OCI-LY3 (cell line): ENCODE data around the gene ZFP3.

ENCODE experiments used
- H2AFZ ChIP-seq: fragments of 200-600, 300-600 bp; shearing (Covaris generic); 2 replicates; pipeline ENCODE4 v1.6.0; 2014; ENCODE audit warnings: antibody characterized with exemption, low read depth, low read length
- H3K27ac ChIP-seq: fragments of 200-600, 300-600 bp; sonication (generic); 2 replicates; pipeline ENCODE4 v1.5.1; 2014; ENCODE audit warnings: mild to moderate bottlenecking, low read length, moderate library complexity, mixed read lengths
- H3K27me3 ChIP-seq: fragments of 200-600, 300-600 bp; sonication (generic); 2 replicates; pipeline ENCODE4 v1.6.1; 2014; ENCODE audit warnings: low read depth, low read length, mixed read lengths
- H3K36me3 ChIP-seq: fragments of 200-600, 300-600 bp; sonication (generic); replicated peaks from 2 replicates; pipeline ENCODE3; 2014; ENCODE audit warnings: low read depth, low read length, mixed read lengths
- H3K4me1 ChIP-seq: fragments of 300-600, 200-600 bp; sonication (generic); 2 replicates; pipeline ENCODE4 v1.6.1; 2014; ENCODE audit warnings: low read length, mixed read lengths
- H3K4me2 ChIP-seq: fragments of 200-600, 300-600 bp; sonication (generic); 2 replicates; pipeline ENCODE4 v1.6.1; 2014; ENCODE audit warnings: low read length, mixed read lengths
- H3K4me3 ChIP-seq: fragments of 300-600, 200-600 bp; sonication (generic); 2 replicates; pipeline ENCODE4 v1.5.1; 2014; ENCODE audit warnings: antibody characterized with exemption, mild to moderate bottlenecking, low read length, moderate library complexity
- H3K79me2 ChIP-seq: fragments of 300-600, 200-600 bp; shearing (Covaris generic); 2 replicates; pipeline ENCODE4 v1.6.1; 2014; ENCODE audit warnings: mild to moderate bottlenecking, low read length, mixed read lengths
- H3K9ac ChIP-seq: fragments of 300-600, 200-600 bp; shearing (Covaris generic); 2 replicates; pipeline ENCODE4 v1.6.0; 2014; ENCODE audit warnings: mild to moderate bottlenecking, low read length, moderate library complexity
- H3K9me3 ChIP-seq: fragments of 200-600, 300-600 bp; shearing (Covaris generic); 2 replicates; pipeline ENCODE4 v1.6.1; 2014; ENCODE audit warnings: low read length, mixed read lengths; ENCODE audit not compliant: insufficient read depth
- H4K20me1 ChIP-seq: fragments of 200-600, 300-600 bp; sonication (generic); 2 replicates; pipeline ENCODE4 v1.6.1; 2016; ENCODE audit warnings: low read length, mixed read lengths; ENCODE audit not compliant: insufficient read depth
- EZH2phosphoT487 ChIP-seq: fragments of 200-600 bp; shearing (Covaris generic); IDR thresholded peaks from 2 replicates; pipeline ENCODE4 v1.6.1; 2018; ENCODE audit warnings: antibody characterized with exemption, mixed run types, low read depth
- TF ChIP-seq, protein P1 (sequence below): fragments of 200-600, 300-600 bp; sonication (generic); IDR thresholded peaks from 2 replicates; pipeline ENCODE4 v1.5.1; 2014; ENCODE audit warnings: antibody characterized with exemption, low read length, low read depth

The ZFP3 gene

DNA sequence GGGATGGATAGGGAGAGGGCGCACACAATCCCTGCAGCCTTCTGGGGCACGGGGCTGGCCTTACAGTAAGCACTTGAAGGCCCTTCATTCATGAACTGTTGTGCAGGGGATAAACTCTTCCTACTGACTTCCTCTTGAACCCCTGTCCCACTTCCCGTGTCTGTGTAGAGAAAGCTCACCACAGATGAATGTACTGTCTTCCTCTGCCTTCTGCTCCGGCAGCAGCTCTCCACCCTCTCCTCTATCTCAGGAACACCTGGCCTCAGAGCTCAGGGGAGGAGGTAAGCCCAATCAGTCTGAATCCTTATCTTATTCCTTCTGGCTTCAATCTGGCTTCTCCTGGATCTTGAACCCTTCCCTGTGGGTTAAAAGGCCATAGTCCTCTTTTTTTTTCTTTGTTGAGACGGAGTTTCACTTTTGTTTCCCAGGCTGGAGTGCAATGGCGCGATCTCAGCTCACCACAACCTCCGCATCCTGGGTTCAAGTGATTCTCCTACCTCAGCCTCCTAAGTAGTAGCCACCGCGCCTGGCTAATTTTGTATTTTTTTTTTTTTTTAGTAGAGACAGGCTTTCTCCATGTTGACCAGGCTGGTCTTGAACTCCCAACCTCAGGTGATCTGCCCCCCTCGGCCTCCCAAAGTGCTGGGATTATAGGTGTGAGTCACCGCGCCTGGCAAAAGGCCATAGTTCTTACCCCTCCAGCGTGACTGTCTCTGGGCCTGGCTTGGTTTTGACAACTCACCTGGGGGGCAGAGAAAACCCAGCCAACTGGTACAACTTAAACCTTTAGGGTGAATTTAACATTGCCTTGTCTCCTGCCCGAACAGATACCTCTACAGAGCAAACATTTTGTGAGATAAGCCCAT, 35.9 kb upstream of the ZFP3 start:
- Histone ChIP-seq H3K27me3 (no peaks in the 10 kb centered on the region), H2AFZ (no peak overlapping the region), H3K79me2 (no peaks in the 10 kb centered on the region), H3K4me2 (no peak overlapping the region), H3K4me1 (no peaks in the 10 kb centered on the region), H4K20me1 (no peaks in the 10 kb centered on the region), H3K9me3 (no peaks in the 10 kb centered on the region), H3K4me3 (no peak overlapping the region), H3K9ac (no peak overlapping the region), H3K36me3 (no peaks in the 10 kb centered on the region), H3K27ac (no peak overlapping the region)
- TF ChIP-seq, protein P1, sequence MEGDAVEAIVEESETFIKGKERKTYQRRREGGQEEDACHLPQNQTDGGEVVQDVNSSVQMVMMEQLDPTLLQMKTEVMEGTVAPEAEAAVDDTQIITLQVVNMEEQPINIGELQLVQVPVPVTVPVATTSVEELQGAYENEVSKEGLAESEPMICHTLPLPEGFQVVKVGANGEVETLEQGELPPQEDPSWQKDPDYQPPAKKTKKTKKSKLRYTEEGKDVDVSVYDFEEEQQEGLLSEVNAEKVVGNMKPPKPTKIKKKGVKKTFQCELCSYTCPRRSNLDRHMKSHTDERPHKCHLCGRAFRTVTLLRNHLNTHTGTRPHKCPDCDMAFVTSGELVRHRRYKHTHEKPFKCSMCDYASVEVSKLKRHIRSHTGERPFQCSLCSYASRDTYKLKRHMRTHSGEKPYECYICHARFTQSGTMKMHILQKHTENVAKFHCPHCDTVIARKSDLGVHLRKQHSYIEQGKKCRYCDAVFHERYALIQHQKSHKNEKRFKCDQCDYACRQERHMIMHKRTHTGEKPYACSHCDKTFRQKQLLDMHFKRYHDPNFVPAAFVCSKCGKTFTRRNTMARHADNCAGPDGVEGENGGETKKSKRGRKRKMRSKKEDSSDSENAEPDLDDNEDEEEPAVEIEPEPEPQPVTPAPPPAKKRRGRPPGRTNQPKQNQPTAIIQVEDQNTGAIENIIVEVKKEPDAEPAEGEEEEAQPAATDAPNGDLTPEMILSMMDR: no peak
- no peak for TF ChIP-seq EZH2phosphoT487

DNA sequence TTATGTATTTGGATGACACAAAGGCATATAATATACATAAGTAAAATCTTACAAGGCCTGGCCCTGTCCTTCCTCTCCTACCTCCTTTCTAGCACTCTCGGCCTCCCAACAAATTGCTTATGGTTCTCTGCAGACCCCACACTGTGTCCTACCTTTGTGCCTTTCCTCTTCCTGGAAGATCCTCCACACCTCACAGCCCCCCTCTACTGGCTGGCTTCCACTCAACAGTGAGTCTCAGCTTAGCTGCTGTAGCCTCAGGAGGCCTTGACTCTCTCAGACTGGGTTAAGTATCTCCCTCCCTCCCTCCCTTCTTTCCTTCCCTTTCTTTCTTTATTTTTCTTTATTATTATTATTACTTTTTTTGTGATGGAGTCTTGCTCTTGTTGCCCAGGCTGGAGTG, 34.7 kb upstream of the ZFP3 start:
- H3K79me2 ChIP-seq: no peaks in the 10 kb centered on the region
- H3K9me3 ChIP-seq: no peaks in the 10 kb centered on the region
- TF ChIP-seq EZH2phosphoT487: no peak
- TF ChIP-seq, protein P1: no peak
- no peaks in the 10 kb centered on the region for H3K36me3 ChIP-seq
- no peak overlapping the region for H3K4me2 ChIP-seq
- no peak overlapping the region for H3K9ac ChIP-seq
- H4K20me1 ChIP-seq: no peaks in the 10 kb centered on the region
- no peak overlapping the region for H3K27ac ChIP-seq
- no peaks in the 10 kb centered on the region for H3K27me3 ChIP-seq
- H3K4me1 ChIP-seq: no peaks in the 10 kb centered on the region
- H3K4me3 ChIP-seq: no peak overlapping the region
- no peak overlapping the region for H2AFZ ChIP-seq

- no peak for TF ChIP-seq EZH2phosphoT487
- Histone ChIP-seq H3K4me2 (no peak overlapping the region), H3K4me1 (no peaks in the 10 kb centered on the region)
These were observed 33.6 kb upstream of the ZFP3 start for GRCh38 chr17:5044630-5045029.

DNA sequence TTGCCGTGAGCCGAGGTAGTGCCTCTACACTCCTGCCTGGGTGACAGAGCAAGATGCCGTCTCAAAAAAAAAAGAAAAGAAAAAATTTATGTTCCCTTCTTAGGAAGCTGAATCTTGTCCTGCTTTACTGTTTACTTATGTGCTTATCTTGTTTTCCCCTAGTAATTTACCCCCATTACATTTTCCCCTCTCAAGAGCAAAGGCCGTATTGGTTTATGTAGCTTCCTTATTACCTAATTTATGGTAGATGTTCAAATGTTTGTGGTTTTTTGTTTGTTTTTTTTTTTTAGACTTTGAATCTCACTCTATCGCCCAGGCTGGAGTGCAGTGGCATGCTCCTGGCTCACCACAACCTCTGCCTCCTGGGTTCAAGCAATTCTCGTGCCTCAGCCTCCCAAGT, 32.8 kb upstream of the ZFP3 start:
- Histone ChIP-seq H3K79me2 (no peaks in the 10 kb centered on the region), H3K9me3 (no peaks in the 10 kb centered on the region), H3K27ac (no peak overlapping the region), H3K36me3 (no peaks in the 10 kb centered on the region), H3K4me2 (no peak overlapping the region), H3K4me1 (no peaks in the 10 kb centered on the region), H4K20me1 (no peaks in the 10 kb centered on the region), H3K4me3 (no peak overlapping the region), H3K27me3 (no peaks in the 10 kb centered on the region), H3K9ac (no peak overlapping the region), H2AFZ (no peak overlapping the region)
- TF ChIP-seq EZH2phosphoT487: no peak

More at GRCh38 chr17:5044630-5045029, 33.6 kb upstream of the ZFP3 start:
- Histone ChIP-seq H3K79me2 (no peaks in the 10 kb centered on the region), H3K9ac (no peak overlapping the region), H3K36me3 (no peaks in the 10 kb centered on the region), H3K9me3 (no peaks in the 10 kb centered on the region), H4K20me1 (no peaks in the 10 kb centered on the region), H3K4me3 (no peak overlapping the region), H3K27ac (no peak overlapping the region), H2AFZ (no peak overlapping the region), H3K27me3 (no peaks in the 10 kb centered on the region)

DNA sequence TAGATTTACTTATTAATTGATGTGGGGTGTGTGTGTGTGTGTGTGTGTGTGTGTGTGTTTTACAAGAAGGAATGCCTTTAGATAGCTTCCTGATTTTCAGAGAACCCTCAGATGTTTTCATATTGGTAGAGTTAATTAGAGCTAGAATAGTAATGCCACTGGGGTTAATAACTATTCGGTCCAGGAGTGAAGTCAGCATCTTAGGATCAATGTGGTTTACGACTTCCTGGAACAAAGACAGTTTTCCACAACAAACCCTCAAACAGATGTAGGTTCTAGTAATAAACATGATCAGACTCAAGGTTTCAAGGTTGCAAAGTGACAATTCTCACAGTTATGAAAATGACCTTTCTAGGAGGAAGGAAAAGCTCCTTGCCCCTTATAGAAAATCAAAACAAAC, 30.8 kb upstream of the ZFP3 start:
- Histone ChIP-seq H3K4me3 (no peak overlapping the region), H3K36me3 (no peaks in the 10 kb centered on the region), H3K27me3 (no peaks in the 10 kb centered on the region), H3K79me2 (no peaks in the 10 kb centered on the region), H3K4me1 (no peaks in the 10 kb centered on the region), H3K4me2 (no peak overlapping the region), H3K9ac (no peak overlapping the region), H3K9me3 (no peaks in the 10 kb centered on the region), H2AFZ (no peak overlapping the region), H3K27ac (no peak overlapping the region), H4K20me1 (no peaks in the 10 kb centered on the region)
- no peak for TF ChIP-seq EZH2phosphoT487
- TF ChIP-seq, protein P1: no peak
